ENCODE data around the gene BNIP3. TPM values are rescaled to one million over a fixed set of nuclear protein-coding genes. Genes with fewer than 3 reads are reported as not detected.

The BNIP3 gene
- total RNA-seq, 4 donors from 2014 or later: 17.1 to 122 (median 31.6) TPM

- H3K4me3 ChIP-seq: no peak overlapping the region
- no peaks in the 10 kb centered on the region for H3K4me1 ChIP-seq
- no peak for TF ChIP-seq CTCF (IDR thresholded peaks at IDR 0.05)
- TF ChIP-seq POLR2A (IDR thresholded peaks at IDR 0.05): no peak
- intact Hi-C loops (cut with DNase I; ENCODE audit: low total_unique reads): no loop called here
- H3K27ac ChIP-seq: no peak overlapping the region
- H3K27me3 ChIP-seq: no peaks in the 10 kb centered on the region
- no peaks in the 10 kb centered on the region for H3K9me3 ChIP-seq
- H3K36me3 ChIP-seq: no peaks in the 10 kb centered on the region
- no peak for DNase-seq
These were observed 18.4 kb downstream of the BNIP3 start for GRCh38 chr10:131963350-131963749.

GRCh38 chr10:131961777-131962662 is 19.7 kb downstream of the BNIP3 start:
- Histone ChIP-seq H3K9me3 (no peaks in the 10 kb centered on the region), H3K36me3 (no peaks in the 10 kb centered on the region), H3K4me1 (no peaks in the 10 kb centered on the region), H3K4me3 (no peak overlapping the region), H3K27me3 (no peaks in the 10 kb centered on the region), H3K27ac (no peak overlapping the region)
- no peak for DNase-seq
- intact Hi-C loops (cut with DNase I; ENCODE audit: low total_unique reads): no loop called here
- TF ChIP-seq CTCF (IDR thresholded peaks at IDR 0.05): no peak
- TF ChIP-seq POLR2A (IDR thresholded peaks at IDR 0.05): no peak

- no peak overlapping the region for H3K27ac ChIP-seq
- no peaks in the 10 kb centered on the region for H3K9me3 ChIP-seq
- no peaks in the 10 kb centered on the region for H3K27me3 ChIP-seq
- TF ChIP-seq POLR2A (IDR thresholded peaks at IDR 0.05): no peak
- no peak for TF ChIP-seq CTCF (IDR thresholded peaks at IDR 0.05)
- intact Hi-C loops (cut with DNase I; ENCODE audit: low total_unique reads): no loop called here
- H3K4me3 ChIP-seq: no peak overlapping the region
- no peak for DNase-seq
- H3K36me3 ChIP-seq: no peaks in the 10 kb centered on the region
- H3K4me1 ChIP-seq: no peaks in the 10 kb centered on the region
These were observed 20.5 kb downstream of the BNIP3 start for GRCh38 chr10:131961047-131961776.

- Histone ChIP-seq H3K36me3 (no peaks in the 10 kb centered on the region), H3K4me3 (no peak overlapping the region), H3K27ac (no peak overlapping the region), H3K4me1 (no peaks in the 10 kb centered on the region), H3K9me3 (no peaks in the 10 kb centered on the region), H3K27me3 (no peaks in the 10 kb centered on the region)
- TF ChIP-seq POLR2A (IDR thresholded peaks at IDR 0.05): no peak
- no peak for TF ChIP-seq CTCF (IDR thresholded peaks at IDR 0.05)
- no peak for DNase-seq
- intact Hi-C loops (cut with DNase I; ENCODE audit: low total_unique reads): no loop called here
These were observed 21.1 kb downstream of the BNIP3 start for GRCh38 chr10:131960631-131961046.

- H3K36me3 ChIP-seq: no peaks in the 10 kb centered on the region
- no peaks in the 10 kb centered on the region for H3K4me1 ChIP-seq
- TF ChIP-seq CTCF (IDR thresholded peaks at IDR 0.05): no peak
- no peak for TF ChIP-seq POLR2A (IDR thresholded peaks at IDR 0.05)
- no peaks in the 10 kb centered on the region for H3K27me3 ChIP-seq
- no peak overlapping the region for H3K4me3 ChIP-seq
- H3K9me3 ChIP-seq: no peaks in the 10 kb centered on the region
- intact Hi-C loops (cut with DNase I; ENCODE audit: low total_unique reads): no loop called here
- DNase-seq: no peak
- H3K27ac ChIP-seq: no peak overlapping the region
These were observed 21.9 kb downstream of the BNIP3 start for GRCh38 chr10:131959841-131960240.

All from uterus (tissue), 4 donors.